GM19468 (cell line): ENCODE data around the gene MSL3B.
"Not testable (repeated sequence)": the region's sequence is repeated elsewhere in the genome, so short reads cannot be mapped to it uniquely, and the experiment has no call there.

ENCODE experiments used
- ATAC-seq: cut with Tn5 transposase; IDR thresholded peaks from one replicate; pipeline ENCODE4 v1.9.1; 2021; ENCODE audit warnings: mild to moderate bottlenecking, moderate library complexity, moderate number of reproducible peaks; ENCODE audit not compliant: unreplicated experiment; ENCODE audit errors: extremely low read depth

The MSL3B gene

DNA sequence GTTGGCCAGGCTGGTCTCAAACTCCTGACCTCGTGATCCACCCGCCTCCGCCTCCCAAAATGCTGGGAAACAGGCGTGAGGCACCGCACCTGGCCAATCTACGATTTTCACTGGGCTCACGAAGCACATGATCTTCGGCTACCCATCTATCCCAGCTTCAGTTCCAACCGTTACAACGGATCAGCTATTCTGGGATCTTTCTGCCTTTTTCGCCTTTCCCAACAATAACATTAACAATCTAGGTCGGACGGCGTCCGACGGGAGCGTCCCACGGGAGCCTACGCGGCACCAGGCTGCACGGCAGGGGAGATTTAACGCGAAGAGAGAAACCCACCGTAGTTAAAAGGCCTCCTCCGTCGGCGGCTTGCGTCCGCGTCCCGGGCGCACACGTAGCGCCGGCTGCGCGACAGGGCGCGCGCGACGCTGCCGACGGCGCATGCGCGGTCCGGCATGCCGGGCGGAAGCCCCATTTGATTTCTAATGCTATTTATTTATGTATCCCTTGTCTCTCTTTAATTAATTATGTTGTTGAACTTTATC is at the start of gene MSL3B:
MSL3B (minus strand) TSS at position 394 of the 540 bp plus-strand sequence.
- no peak for ATAC-seq

DNA sequence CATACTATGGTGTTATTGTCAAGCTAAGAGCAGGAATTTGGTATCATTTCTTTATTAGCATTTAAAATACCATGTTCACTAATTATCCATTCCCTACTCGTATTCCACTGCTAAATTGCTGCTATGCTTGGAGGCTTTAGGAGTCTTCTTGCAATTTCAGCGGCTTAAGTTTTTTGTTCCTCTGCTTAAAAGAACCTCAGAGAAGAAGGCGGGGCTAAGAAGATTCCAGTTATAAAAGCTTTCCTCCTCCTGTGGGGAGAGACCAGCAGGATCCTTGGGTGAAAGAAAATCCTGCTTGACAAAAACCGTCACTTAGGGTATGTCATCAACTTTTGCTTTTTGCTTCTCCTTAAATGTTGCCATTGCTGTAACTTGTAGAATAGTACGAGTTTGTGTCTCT is 48.9 kb upstream of the MSL3B start, which contains the start of gene TRPM8:
TRPM8 (plus strand) TSS at position 258 of the 400 bp plus-strand sequence. CDS start 9,165 bp downstream, outside the sequence.
- ATAC-seq = no peak

DNA sequence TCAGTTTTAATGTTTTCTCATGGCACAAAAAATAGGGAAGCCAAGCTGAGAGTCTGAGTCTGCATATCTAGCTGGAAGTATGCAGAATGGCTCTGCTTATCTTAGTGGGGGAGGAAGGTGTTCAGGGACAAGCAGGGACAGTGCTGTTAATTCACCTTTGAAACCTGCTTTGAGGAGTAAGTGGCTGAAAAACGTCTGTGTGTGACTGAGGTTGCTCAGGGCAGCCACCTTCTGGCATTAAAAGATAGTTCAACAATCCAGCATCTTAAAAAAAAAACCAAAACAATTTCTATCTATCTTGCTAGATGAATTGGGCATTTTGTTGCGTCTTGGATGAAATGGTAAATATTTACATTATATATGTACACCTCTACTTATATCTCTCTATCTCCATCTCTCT is 46.9 kb upstream of the MSL3B start:
- no peak for ATAC-seq

DNA sequence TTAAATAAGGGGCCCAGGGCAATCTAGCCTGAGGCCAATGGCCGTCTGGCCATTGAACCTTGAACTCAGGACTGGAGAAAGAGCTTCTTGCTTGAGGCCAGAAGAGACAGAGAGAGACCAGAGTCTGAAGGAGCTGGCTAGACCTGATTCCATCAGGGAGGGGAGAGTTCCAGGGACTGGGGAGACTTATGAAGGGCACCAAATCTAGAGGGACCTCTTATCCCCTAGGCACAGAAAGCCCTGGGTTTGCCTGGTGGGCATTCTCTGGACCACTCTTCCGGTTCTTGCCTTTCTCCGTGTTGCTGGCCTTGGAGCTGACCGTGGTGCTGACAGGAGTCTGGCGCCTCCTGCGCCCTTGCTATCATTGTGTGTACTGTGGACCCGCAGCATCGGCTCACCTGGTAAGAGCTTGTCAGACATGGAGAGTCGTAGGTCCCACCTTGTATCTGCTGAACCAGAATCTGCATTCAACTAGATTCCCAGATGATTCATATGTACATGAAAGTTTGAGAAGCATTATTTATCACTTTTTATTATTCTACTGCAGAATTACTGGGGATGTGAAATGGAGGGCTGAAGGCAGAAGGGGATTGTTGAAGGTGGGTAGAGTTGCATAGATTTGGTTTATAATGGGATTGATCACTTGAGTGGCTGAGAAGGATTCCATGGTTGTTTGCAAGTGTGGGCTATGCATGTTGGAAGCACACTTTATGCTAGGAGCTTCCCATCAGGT is 44.7 kb upstream of the MSL3B start:
- no peak for ATAC-seq

DNA sequence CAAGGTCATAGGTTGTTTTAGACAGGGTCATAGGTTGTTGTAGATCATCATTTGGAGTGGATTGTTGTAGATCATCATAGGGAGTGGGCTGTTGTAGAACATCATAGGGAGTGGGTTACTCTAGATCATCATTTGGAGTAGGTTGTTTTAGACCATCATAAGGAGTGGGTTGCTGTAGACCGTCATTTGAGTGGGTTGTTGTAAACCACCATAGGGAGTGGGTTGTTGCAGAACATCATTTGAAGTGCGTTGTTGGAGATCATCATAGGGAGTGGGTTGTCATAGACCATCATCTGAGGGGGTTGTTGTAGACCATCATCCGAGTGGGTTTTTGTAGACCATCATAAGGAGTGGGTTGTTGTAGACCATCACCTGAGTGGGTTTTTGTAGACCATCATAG is 39.4 kb upstream of the MSL3B start:
- no peak for ATAC-seq

DNA sequence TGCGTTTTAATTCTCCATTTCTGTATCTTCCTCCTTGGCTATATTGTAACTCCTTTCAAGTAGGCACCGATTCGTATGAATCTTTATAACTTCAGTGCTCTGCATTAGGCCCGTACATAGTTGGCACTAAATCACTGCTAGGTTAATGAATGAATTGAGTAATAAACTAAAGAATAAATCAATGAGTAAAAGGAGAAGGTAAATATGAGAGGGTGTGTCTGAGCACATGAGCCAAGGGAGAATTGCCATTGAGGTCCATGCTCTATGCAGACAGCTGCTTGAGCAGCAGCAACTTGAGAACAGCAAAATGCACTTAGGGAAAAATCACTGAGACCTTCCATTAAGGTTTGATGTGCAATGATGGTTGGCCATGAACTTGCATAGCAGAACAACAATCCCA is 37.8 kb upstream of the MSL3B start:
- ATAC-seq = no peak

DNA sequence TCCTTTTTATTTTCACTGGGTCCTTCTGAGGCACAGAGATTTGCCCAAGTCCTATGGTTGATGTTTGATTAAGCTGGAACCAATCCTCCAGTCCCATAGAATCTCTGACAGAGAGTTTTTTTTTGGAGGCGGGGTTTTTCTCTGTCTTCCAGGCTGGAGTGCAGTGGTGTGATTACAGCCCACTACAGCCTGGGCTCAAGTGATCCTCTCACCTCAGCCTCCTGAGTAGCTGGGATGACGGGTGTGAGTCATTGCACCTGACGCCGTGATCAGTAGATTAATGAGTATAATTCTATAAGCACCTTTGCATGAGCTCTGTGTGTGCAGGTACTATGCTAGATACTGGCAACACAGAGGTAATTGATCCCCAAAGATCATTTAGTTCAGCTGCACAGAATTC is 33.7 kb upstream of the MSL3B start:
- no peak for ATAC-seq

DNA sequence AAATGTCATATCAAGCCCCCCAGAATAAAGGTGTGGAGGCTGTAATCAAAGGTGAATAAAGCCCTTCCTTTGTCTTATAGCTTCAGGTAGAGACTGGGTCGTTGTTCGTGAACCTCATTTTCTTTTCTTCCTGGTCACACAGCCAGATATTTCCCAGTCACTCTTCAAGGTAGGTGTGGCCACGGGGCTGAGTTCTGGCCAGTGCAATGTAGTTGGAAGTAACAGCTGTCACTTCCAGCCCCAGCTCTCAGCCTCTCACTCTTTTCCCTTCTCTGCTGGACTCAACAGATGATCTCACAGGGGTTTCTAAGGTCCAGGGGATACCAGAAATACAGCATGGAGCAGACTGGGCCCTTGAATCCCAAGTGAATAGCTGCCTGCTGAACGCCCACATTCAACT is 33.2 kb upstream of the MSL3B start:
- no peak for ATAC-seq

DNA sequence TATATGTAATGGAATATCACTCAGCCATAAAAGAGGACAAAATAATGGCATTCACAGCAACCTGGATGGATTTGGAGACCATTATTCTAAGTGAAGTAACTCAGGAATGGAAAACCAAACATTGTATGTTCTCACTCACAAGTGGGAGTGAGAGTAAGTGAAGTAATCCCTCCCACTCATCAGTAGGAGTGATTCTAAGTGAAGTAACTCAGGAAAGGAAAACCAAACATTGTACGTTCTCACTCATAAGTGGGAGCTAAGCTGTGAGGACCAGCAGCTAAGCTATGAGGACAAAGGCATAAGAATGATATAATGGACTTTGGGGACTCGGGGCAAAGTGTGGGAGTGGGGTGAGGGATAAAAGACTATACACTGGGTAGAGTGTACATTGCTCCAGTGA is 28.1 kb upstream of the MSL3B start:
- not testable (repeated sequence) for ATAC-seq

DNA sequence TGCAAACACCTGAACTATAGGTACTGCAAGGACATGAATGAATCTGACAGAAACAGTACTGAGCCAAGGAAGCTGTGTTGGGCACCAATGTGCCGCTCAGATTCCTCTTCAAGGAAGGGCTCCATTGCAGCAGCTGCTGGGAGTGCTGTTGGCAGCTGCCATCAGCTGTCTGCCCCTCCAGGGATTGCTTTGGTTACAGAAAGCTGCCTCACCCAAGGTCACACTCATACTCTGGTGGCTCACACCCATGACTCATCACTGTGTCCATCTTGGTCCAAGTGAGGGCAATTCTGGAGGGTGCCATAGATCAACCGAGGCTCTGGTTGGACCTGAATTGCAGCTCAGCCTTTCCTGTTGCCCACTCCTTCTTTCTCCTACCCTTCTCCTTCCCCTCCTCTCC is 24.6 kb upstream of the MSL3B start:
- ATAC-seq = no peak

DNA sequence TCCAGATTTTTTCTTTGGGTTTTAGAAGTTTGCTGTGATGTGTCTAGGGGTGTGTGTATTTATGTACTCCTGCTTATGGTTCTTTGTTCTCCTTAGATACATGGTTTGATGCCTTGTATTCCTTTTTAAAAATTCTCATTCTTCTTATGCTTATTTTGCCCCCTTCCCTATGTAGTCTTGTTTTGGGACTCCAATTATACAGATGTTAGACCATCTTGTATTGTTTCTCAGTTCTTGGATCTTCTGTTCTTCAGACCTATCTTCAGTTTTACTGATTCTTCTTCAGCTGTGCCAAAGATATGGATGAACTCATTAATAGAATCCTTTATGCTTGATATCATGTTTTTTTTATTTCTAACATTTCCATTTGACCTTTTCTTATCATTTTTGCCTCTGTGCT is 14.2 kb upstream of the MSL3B start:
- no peak for ATAC-seq

DNA sequence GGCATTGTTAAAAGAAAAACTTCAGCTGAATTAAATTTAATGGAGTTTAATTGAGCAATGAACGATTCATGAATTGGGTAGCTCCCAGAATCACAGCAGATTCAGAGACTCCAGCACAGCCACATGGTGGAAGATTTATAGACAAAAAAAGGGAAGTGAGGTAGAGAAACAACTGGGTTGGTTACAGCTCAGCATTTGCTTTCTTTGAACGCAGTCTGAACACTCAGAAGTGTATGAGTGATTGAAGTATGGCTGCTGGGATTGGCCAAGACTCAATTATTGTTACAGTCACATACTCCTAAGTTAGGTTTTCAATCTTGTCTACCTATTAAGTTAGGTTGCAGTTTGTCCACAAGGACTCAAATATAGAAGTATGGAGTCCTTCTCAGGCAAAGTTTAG is 3.9 kb upstream of the MSL3B start:
- ATAC-seq = not testable (repeated sequence)

DNA sequence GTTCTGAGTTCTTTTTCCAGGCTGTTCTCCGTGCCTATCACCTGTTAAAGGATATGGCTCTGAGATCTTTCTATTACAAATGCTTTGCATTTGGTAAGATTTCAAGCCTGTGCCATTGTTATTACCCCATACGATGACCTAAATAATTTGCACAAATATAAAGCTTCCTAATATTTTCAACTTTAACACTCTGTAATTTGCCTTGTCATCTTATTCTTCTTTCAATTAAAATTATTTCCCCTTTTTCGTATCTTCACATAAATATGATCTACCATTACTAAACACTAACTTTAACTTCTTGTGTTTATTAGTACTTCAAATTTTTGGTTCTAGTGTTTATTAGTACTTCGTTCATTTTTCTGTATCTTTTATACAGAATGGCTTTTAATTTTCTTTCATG is 3.2 kb upstream of the MSL3B start:
- no peak for ATAC-seq

DNA sequence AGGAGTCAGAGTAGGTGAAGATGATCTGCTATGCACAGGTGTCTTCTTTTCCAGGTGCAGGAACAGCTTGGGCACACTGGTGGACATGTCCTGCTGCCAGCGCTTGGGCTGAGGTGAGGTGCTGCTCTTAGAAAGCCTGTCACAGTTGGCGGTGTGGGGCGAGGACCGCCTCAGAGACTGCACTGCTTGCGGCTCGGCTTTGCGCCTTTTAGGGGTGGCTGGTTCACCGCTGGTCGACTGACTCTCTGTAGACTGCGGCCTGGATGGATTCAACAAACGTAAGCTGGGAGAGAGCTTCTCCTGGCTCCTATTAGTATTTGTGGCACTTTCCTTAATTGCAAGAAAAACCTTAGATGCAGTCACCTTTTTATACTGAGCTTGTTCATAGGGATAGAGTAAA is 1.7 kb downstream of the MSL3B start:
- no peak for ATAC-seq

DNA sequence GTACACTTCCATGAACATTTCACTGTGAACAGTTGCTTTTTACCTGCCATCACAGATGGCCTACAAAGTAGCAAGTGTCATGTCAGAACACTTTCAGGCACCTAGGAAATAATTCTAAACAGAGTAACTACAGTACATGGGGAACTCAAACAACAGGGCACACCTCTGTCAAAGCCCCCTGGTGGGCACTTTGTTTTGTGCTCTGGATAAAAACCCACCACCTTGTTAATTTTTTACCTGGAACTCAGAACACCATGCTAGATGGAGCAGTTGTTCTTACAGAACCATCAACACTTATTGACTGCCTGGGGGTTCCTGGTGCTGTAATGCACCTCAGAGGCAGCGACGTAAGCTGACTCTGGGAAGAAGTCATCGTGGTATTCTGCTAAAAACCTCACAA is 2.3 kb downstream of the MSL3B start:
- no peak for ATAC-seq

DNA sequence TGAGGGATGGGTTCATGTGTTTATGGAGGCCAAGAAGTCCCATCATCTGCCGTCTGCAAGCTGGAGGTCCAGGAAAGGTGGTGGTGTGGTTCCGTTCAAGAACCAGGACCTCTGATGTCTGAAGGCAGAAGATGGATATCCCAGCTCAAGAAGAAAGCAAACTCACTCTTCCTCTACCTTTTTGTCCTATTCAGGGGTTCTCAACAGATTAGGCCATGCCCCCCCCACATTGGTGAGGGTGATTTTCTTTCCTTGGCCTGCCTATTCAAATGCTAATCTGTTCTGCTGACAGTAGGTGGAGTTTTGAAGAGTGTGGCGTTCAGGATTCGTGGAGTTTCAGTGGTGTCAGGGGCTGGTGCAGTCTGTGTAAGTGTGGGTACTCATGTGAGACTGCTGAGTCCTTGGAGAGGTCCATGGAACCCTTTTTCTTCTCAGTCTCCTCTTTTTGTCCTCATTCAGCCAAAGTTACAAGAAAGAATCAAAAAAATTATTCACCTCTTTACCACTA is 5.9 kb downstream of the MSL3B start:
- no peak for ATAC-seq

DNA sequence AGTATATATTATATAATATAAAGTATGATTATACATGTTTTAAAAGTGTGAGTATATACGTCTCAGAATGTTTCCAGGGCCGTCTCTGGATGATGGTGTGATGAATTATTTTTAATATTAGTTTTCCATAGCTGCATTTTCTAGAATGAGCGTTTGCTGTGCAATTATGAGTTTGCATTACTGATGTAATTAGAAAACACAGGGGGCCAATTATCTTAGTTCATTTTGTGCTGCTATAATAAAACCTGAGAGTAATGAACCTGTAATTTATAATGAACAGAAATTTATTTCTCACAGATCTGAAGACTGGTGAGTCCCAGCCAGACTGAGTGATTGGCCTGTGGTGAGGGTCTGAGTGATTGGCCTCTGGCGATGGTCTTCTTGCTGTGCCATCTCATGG is 9.9 kb downstream of the MSL3B start:
- ATAC-seq = no peak

DNA sequence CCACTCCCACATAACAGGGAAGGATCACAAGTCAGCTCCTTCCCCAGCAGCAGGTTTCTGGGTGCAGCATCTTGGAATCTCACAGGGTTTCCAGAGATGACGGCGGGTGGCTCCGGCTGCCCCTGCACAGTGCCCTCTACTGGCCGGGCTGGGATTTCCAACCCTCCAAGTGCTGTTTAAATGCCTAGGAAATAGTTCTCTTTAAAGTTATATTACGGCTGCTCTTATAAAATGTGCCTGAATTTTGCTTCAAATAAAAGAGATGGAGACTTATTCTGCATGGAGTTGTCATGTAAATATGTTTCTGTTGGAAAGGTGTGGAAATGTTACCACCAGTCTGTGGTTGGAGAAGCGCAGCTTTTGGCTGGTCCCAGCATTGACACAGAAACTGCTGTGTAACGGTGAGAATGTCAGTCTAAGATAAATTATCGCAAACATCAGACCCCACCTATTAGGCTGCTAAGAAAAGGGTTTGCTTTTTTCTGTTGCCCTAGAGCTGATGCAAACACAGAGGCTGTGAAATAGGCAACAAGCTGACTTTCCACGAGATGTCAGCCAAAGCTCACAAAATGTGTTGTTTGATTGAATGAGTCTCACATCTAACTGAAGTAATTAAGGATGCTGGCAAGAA is 10.6 kb downstream of the MSL3B start:
- no peak for ATAC-seq

DNA sequence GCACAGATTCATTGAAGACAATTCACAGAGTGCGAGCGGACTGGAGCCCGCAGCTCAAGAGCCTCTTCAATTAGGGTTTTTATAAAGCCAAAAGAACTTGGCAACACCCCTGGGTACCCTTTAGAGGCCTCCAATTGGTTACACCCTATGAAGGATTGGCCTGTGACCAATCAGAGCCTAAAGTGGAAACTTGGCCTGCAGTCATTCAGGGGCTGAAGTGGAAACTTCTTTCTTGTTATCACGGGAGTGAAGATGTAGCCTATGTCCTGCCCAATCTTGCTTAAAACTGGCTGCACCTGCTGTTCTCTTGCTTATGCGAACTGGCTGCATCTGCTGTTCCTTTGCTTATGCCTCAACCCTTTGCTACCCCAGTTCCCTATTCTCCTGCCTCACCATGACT is 12.0 kb downstream of the MSL3B start:
- no peak for ATAC-seq

DNA sequence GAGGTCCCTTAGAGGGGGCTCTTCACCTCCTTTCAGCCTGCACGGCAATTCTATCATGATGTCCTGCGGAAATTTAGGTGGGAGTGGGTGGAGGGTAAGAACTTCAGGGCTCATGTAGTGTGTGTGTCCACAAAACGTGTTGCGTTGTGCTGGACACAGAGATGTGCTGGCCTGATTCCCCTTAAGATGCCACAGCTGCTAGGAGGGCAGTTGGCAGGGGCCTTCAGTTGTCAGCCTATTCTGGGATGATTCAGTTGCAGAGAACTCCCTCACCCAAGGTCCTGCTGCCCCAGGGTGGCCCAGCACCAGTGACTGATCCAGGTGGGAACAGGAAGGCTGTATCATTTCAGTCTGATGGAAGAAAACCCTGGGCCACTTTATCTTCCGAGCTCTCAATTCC is 12.8 kb downstream of the MSL3B start:
- no peak for ATAC-seq

DNA sequence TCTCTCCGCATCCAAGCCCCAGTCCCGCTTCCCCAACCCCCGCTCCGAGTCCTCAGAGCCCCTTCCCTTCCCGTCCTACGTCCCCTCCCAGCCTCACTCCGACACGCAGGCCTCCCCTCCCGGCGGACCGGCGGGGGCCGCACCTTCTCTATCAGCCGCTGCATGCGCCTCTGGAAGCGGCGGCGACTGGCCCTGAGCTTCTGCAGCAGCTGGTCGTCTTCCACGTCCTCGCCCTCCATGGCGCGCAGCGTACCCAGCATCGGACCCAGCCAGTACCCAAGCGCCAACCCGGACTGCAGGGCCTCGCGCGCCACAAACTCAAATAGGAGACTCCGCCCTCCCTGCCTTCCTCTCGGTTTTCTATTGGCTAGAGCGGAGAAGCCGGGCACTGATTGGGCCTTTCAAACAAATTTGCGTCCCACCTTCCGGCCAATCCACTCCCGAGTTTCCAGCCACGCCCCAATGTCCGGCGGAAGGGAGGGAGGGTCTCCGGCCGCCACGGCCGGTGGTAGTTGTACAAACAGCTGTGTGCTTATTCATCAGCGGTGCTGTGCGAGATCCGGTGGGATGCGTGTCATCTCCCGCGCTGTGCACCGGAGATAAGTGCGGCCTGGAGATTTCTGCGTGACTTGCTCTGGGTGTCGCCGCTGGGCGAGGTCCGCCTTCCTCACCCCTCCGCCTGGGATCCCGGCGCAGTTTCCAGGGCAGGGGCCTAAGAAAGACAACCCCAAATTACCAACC is 13.8 kb downstream of the MSL3B start, which contains the start of gene HJURP:
HJURP (minus strand) TSS at position 295 of the 741 bp plus-strand sequence; CDS start at position 260, 35 bp downstream.
- peak; percentile 97 for ATAC-seq
